Mammary epithelial cell (primary cell): ENCODE results near the gene MAN2B2.

Experiments used
- CTCF ChIP-seq, 2 donors: IDR thresholded peaks in 1 of 2; conservative IDR thresholded peaks in 1 of 2; 2 replicates each; pipeline ENCODE4 v1.5.1; 2011 to 2012; ENCODE audit warnings: inconsistent platforms in 2 of 2, low read length in 2 of 2, mild to moderate bottlenecking in 2 of 2, control low read depth in 1 of 2, low read depth in 1 of 2; ENCODE audit not compliant: insufficient read depth in 1 of 2; ENCODE audit errors: extremely low read depth in 1 of 2
- EZH2 ChIP-seq: IDR thresholded peaks from 2 replicates; pipeline ENCODE4 v1.6.1; 2012; ENCODE audit warnings: low read length, inconsistent platforms, borderline replicate concordance

GRCh38 chr4:6568148-6568547 is 6.8 kb upstream of the MAN2B2 start:
- TF ChIP-seq CTCF (conservative IDR thresholded peaks at IDR 0.05 in 1 of 2, IDR thresholded peaks at IDR 0.05 in 1 of 2; ENCODE audit: extremely low read depth in 1 of 2, insufficient read depth in 1 of 2, low read depth in 1 of 2, low read length in 2 of 2) (no peak), EZH2 (no peak)
